Activated effector memory CD4-positive, alpha-beta T cell treated with Interleukin-2 at 50 U/mL for 16 hours (primary cell): ENCODE data around the gene LLCFC1.

Source experiments
- DNase-seq: peaks from one replicate; pipeline ENCODE4 v3.0.0-alpha.2; 2020

The LLCFC1 gene

DNA sequence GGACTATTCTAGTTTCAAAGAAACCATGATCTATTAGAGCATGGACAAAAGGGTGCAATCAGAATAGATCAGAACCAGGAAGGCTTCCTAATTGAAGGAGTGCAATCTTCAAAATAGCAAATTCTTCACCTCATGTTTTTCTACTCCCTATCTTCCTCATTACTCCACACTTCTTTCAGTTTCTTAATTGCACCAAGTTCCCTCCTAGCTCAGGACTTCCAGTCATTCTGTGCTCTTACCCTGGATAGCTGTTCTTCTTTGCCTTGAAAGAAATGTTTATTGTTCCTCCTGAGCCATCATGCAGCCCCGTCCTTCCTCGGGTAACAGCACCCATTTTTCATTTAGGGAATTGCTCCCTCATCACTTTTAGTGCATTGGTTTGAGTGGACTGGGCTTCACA lies 28.8 kb upstream of the LLCFC1 start:
- no peak for DNase-seq

DNA sequence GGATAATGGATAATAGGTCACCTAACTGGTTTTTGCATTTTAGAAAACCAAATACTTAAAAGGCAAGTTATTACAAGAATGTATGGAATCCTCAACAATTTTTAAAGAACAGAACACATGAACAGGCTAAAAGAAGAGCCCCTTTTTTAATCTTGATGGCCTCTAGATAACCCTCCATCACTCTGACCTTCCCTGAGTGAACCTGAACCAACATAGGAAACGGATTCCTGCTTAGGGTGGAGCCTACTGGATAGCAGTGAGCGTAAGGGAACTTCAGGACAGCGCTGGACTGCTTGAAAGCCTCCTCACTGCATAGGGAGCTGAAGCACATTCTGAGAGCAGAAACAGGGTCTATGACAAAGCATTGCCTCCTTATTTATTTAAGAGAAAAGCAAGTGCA lies 26.2 kb upstream of the LLCFC1 start:
- no peak for DNase-seq

DNA sequence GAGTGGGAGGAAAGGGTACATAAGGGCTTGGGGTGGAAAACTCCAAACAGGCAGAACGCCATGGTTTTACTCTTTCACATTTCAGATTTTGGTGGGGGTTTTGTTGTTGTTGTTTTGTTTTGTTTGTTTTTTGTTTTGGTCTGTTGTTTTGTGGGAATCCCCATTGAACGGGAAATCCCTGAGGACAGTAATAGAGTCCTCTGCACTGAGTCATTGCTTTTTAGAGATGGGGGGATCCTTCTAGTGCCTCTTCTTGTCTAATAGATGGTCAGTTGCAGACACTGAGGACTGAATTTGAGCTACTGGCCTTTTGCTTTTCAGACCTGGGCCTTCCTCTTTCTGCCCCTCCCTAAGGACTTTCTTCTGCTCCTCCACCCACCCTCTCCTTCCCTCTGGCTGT lies 25.7 kb upstream of the LLCFC1 start:
- no peak for DNase-seq

DNA sequence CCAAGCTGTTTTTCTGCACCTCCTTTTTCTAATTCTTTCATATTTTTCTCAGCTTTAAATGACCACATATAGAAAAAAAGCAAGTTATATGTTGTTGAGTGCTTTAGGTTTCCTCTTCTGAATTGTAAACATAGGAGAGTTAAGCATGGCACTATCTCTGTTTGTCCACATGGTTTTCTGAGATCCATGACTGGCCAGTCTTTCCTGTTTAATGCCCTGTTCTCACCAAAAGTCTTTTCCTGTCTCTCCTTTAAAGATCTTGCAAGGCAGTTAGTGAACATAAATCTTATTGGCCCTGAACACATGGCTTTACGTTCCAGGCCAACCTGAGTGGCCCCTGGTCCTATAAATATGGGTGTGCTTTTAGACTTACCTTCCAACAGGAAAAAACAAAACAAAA lies 25.2 kb upstream of the LLCFC1 start:
- no peak for DNase-seq

DNA sequence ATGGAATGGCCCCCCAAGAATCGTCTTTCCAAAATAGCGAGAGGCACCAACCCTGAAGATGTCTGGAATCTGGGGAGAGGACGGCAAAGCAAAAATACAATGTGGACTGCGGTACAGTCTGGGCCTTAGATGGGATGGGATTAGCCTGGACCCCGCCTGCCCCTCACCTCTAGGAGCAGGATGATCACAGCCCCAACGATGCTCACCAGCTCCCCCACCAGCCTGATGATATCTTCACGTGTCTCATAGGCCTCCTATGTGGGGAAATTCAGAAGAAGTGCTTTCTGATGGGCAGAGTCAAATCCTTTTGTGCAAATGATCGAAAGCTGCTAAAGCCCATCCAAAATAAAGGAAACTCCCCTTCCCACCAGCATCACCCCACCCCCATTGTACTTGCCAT lies 24.0 kb upstream of the LLCFC1 start:
- DNase-seq = no peak

DNA sequence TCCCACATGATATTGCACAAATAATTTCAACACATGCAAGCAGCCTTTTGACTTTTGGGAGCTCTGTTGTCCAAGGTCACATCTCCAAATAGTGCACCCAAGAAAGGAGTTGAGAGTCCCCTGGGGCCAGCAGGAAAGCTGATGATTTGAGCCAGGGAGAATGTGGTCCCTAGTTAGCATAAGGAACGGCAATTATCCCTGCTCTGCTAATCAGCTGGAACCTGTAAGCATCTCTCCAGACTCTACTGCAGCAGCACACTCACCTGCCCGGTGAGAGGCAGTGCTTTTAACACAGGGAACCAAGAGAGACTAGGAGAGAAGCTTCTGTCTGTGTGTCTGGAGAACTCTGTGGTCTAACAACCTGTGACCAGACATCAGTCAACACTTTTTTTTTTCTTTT lies 22.8 kb upstream of the LLCFC1 start:
- DNase-seq = no peak

DNA sequence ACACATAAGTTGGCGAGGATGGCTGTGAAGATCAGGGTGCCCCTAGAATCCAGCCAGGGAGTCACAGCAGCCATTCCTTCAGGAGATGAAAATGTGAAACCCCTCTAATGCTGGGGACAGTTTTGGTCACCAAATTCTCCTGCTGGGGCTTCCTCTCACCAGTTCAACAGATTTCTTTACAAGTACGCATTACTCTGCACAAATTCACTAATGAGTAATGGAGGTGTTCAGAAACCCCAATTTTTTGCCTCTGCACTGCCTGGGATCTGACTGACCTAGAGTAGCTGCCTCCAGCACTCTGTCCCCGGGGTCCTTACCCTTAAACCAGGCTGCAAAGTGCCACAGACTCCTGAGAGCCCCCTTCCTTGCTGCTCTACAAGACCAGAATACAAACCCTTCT lies 21.8 kb upstream of the LLCFC1 start:
- DNase-seq = no peak

DNA sequence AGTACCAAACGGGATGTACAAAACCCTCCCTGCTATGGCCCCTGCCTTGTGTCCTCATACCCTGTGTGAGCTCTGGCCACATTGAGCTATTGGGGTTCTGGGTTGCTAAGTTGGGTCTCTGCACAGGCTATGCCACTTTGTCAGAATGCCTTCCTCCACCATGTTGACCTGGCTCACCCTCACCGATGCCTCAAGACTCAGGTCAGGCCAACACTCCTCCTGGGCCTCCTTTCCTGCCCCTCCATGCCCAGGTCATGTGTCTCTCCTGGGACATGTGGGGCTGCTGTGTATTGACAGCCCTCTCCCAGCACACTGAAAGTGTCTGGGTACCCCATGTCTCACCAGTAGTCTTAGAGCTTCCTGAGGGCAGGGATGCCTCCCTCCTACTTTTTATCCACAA lies 20.4 kb upstream of the LLCFC1 start:
- DNase-seq = no peak

DNA sequence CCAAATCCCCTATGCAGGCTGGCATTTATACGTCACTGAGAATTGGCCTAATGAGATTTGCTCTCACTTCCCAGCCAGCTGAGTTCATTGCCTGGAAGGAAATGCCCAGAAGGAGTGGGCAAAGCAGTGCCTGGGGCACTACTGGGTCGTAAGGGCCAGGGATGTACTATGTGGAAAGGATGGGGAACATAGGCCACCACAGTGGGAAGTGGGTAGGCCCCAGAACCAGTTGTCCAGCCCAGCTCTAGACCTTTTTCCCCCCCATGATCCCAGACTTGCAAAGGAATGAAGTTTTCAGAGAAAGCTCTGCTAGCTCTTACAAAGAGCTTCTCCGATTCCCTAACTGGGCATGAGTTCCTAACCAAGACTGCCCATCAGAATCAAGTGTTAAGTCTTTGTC lies 19.6 kb upstream of the LLCFC1 start:
- DNase-seq = no peak

DNA sequence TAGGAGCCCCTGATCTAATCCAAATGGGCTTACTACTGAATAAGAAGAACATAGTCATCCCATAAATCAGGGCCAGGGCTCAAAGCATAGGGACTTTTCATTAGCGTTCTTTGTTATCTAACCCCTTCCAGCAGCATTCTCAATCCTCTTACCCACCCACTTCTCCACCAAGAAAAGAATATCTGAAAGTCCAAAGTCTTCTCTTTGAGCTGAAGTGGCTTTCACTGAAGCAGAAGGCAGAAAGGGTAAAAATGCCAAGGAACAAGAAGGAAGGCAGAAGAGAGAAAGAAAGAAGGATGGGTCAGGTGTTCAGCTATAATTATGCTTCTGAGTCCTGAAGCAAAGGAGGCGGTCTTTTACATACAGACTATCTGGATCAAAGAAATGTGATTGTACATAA lies 15.9 kb upstream of the LLCFC1 start:
- DNase-seq = no peak

DNA sequence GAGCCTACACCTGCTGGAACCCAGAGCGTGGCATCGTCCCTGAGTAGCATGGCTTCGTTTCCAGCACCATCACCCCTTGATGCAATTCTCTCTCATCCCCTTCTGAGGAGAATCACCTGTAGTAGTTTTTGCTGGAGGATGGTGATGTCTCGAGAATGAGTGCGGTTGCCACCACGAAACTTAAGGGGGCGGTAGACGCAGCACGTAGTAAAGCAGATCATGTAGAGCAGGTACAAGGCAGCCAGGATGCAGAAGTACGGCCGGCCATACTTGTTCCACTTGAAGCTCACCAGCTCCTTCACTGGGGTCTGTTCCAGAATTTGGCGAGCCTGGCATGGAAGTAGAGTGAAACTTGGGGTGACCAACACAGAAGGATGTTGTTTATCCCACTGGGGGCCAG lies 13.9 kb upstream of the LLCFC1 start:
- no peak for DNase-seq

DNA sequence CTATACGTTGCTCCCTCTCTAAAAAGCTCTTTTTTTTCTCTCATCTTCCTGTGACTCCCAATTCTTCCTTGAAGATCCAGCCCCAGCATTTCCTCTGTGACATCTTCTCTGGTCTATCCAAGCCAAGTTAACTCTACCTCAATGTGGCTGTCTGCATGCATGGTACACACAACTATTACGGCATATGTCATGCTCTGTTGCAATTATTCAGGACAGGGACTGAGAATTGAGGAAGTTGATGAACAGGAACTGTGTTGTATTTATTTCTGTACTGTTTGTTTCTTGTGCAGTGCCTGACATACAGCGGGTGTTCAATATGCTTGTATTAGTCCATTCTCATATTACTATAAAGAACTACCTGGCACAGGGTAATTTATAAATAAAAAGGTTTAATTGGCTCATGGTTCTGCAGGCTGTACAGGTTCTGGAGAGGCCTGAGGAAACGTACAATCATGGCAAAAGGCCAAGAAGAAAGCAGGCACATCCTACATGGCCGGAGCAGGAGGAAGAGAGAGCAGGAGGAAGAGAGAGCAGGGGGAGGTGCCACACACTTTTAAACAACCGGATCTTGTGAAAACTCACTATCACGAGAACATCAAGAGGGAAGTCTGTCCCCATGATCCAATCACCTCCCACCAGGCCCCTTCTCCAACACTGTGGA lies 12.1 kb upstream of the LLCFC1 start:
- DNase-seq = no peak

DNA sequence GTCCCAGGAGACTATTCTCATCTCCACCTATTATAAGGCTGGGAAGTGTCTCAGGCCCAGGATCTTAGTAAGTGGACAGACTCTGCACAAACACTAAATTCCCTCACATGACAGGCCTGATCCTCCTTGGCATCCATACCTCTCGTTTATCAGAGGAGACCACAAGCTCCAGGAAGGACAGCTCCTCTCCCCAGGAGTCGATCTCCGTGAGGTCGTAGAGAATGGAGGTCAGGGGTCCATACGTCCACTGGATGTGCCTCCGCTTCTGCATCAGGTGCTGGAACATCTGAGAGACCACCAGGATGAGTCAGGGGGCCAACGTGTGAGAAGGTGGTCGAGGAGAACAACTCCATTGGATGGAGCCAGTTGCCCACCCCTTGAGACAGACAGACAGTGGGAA lies 11.3 kb upstream of the LLCFC1 start:
- no peak for DNase-seq

DNA sequence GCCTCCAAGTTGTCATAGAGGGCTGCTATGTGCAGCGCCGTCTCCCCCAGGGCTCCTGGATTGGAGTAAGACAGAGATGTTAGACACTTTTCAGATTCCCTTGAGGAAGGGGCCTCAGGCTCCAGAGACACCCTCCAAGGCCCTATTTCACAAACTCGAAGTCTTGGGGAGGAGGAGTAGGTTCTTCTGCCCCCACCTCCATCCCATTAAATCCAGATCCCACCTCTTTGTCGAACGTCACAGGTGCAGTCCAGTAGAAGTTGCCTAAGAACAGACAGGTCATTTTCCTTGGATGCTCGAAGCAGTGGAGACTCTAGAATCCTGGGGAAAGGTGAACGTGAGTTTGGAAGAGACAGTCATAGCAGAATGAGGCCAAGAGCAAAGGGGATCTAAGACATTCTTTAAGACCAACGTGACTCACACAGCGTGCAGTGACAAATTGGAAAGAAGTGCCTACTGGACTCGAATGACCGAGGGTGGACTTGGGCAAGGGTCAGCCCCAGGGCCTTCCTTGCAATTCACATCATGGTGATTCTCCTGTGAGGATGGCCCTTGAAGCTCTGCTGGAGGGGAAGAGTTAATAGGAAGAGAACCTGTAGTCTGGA lies 9.1 kb upstream of the LLCFC1 start:
- DNase-seq = no peak

DNA sequence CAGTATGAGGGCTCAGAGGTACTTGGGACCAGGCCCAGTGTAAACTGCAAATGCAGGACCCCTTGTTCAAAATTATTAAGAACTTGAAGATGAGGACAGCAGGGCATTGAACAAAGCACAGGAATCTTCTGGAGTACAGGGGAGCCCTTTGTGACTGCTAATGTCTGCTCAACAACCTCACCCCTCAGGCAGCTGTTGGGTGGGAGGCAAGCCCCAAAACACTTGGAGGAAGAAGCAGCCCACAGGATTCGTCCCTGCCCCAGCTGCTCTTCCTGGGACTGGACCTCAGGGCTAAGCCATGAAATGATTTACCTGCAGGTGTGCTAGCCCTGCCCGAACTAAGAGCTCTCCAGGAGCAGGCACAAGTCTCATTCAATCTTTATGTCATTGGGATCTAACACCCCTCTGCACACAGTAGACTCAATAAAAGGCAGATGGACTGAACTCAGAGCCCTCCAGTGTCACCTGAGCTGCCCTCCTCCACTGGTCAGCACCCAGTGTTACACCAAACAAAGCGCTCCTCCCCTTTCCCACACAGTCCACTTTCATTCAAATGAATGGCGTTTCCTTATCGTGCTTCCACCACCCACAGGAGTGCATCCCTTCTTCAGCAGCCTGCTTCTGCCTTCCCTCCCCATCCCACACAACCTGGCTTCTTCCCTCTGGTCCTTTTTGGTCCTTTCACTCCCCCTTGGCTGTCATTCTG lies 6.7 kb upstream of the LLCFC1 start:
- DNase-seq = no peak

DNA sequence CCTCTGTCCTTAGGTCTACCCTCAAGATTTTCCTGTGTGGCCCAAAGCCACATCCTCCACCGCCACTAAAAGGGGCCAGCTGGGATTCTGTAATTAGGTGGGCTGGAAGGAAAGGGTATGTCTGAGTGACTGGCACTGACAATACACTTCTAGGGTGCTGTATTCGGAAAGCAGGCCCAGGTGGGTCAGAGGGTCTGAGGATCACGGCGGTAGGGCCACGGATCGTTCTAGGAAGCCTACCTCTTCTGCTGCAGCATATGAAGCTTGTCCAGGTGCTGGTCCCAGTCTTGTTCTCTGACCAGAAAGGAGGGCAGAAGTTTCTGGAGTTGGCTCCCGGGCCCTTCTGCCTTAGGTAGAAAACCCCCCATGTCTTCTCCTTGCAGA lies 6.2 kb upstream of the LLCFC1 start:
- DNase-seq = no peak

DNA sequence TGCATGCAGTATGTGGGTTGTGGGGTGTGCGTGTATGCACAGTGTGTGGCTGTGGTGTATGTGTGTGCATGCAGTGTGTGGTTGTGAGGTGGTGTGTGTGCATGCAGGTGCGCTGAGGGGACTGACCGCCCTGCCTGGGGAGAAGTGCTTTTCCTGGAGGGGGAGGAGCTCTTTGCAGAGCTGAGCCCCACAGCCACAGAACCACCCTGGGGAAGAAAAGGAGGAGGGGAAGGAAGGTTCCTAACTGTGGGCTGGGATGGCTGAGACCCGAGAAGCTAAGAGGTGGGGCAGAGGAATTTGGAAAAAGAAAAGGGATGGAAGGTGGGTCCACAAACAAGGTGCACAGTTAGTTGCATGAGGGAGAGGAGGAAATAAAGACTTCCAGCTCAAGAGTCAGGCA lies 5.7 kb upstream of the LLCFC1 start, which contains the start of gene TRPV5:
Gene TRPV5 (minus strand): TSS at position 123 of the 400 bp plus-strand sequence. CDS start 287 bp downstream, outside the sequence.
- DNase-seq = no peak

DNA sequence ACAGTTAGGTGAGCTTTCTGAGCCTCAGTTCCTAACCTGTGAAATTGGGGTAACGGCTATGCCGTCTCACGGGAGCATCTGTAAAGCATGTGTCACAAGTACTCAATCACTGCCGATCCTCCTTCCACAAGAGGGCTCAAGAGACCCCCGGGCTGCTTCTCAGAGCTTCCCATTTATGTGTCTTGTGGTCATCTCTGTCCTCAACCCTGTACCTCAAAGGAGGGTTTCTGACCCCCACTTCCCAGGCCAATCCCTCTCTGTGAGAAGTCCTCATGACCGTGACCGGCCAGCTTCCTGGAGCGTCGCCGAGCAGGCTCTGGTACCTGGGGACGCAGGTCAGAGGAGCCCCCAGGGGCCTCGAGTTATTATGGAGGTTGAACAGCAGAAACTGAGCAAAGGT lies 5.2 kb upstream of the LLCFC1 start:
- DNase-seq = no peak

DNA sequence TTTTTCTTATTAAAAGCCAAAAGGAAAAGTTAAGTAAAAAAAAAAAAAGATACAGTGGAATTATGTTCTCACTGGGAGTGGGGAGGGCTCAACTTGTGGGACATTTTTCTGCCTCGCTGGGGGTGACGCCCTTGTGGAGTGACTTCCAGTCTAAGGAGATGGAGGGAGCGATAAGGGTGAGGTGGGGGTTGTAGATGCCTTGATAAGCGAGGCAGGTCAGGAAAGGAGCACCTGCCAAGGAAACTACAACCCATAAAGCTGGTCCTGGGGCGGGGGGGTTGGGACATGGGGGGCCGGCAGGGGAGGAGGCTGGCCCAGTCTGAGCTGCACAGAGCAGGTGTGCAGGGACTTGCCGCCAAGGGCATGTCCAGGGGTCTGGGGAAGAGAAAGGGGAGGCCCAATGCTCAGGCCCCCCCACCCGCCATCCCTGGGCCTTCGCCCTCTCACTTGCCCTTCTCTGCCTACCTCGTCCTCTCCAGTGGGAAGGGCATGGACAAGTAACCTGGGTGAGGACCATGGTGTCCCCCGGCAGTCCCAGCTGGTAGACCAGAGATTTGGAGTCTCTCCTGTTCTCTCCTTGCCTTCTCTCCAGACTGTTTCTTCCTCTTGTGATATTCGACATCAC lies 3.2 kb upstream of the LLCFC1 start:
- no peak for DNase-seq

DNA sequence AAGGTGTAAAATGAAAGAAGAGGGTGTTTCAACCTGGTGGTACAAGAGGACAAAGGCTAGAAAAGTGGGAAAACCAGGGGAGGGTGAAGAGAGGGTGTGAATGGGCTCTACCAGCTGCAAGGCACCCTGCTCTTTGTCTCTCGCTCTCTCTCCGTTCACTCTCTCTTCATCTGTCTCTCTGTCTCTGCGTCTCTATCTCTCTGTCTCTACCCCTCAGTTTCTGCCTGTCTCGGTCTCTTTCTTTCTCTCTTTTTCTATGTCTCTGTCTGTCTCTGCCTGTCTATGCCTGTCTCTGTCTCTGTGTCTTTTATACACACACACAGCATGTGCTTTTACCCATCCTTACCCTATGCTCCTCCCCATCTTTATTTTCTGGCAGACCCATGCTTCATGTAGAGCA lies 673 bp upstream of the LLCFC1 start:
- DNase-seq = no peak

DNA sequence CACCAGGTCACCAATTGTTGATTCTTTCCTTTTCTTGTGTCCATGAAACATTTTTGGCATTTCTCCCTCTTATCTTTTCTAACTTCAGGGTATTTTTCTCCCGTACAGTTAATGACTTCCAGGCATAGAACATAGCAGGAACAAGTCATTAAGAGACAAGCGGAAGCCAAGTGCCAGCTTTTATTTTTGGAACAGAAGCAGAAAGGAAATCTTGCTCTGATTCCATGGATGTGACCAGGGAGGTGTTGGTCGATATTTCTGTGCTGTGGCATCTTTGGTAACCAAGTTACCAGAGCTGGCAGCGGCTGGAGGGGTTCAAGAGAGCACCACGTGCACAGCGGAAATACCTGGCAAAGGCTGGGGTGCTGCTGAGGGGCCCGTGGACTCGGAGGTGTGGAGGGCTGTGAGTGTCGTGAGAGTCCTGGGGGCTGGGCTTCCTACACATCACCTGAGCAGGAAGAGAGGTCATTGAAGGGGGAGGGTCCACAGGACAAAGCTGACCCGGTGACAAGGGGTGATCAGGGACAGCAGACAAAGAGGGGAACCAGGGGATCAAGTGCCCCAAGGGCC lies 1.8 kb downstream of the LLCFC1 start:
- no peak for DNase-seq

DNA sequence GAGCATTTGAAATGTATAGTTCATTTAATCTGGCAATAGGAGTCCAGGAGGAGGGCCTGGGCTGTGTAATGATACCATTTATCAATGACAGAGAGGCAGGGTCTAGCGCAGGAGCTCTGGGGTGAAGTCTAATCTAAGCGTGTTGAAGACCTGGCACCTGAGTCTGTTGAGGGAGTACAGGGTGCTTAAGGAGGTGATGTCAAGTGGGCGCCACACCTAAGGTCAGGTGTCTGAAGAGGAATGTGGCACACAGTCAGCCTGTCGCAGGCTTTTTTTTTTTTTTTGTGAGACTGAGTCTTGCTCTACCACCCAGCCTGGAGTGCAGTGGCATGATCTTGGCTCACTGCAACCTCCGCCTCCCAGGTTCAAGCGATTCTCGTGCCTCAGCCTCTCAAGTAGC lies 2.3 kb downstream of the LLCFC1 start:
- DNase-seq = no peak

DNA sequence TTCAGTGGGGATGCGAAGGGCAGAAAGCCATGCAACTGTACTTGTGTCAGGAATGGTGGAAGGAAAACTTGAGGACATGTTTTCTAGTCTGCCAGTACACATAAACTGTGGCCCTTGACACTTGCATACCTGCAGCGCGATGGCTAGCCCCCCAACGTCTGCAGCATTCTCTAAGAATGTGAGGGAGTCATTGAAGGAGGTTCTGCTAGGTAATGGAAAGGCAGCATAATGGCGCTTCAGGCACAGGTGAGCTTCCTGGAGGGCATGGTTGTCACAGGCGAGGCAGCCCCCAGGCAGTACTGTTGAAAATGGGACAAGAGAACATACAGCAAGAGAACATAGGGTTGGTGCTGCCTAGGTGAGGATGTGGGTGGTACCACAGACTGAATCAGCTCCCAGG lies 3.5 kb downstream of the LLCFC1 start:
- DNase-seq = no peak
